AG08395 (cell line): ENCODE data around the gene SPATC1L.
"Not testable (repeated sequence)": the region's sequence is repeated elsewhere in the genome, so short reads cannot be mapped to it uniquely, and the experiment has no call there.

Source experiments
- DNase-seq: peaks from one replicate; pipeline ENCODE4 v3.0.0; 2012; ENCODE audit warnings: mixed read lengths, low spot score

SPATC1L gene

GRCh38 chr21:46183337-46183909 is 836 bp downstream of the SPATC1L start:
- DNase-seq, result not testable (repeated sequence)

GRCh38 chr21:46182548-46183336 is 1.5 kb downstream of the SPATC1L start:
- peak; percentile 13 for DNase-seq

- DNase-seq, result no peak
These were observed 2.2 kb downstream of the SPATC1L start for GRCh38 chr21:46181953-46182547.

GRCh38 chr21:46181436-46181835 is 2.8 kb downstream of the SPATC1L start:
- DNase-seq, result no peak

- no peak for DNase-seq
These were observed 3.4 kb downstream of the SPATC1L start for GRCh38 chr21:46180778-46181391.

GRCh38 chr21:46180079-46180722 is 4.1 kb downstream of the SPATC1L start:
- DNase-seq, result no peak

- DNase-seq, result no peak
These were observed 4.6 kb downstream of the SPATC1L start for GRCh38 chr21:46179708-46180078.

GRCh38 chr21:46178961-46179360 is 5.3 kb downstream of the SPATC1L start:
- no peak for DNase-seq

GRCh38 chr21:46176443-46177129 is 7.7 kb downstream of the SPATC1L start:
- not testable (repeated sequence) for DNase-seq

GRCh38 chr21:46173573-46173972 is 10.7 kb downstream of the SPATC1L start:
- no peak for DNase-seq

GRCh38 chr21:46172863-46173528 is 11.3 kb downstream of the SPATC1L start:
- DNase-seq, result no peak

GRCh38 chr21:46171996-46172862 is 12.0 kb downstream of the SPATC1L start:
- no peak for DNase-seq

GRCh38 chr21:46171585-46171984 is 12.7 kb downstream of the SPATC1L start:
- no peak for DNase-seq

GRCh38 chr21:46170436-46171193 is 13.6 kb downstream of the SPATC1L start:
- DNase-seq, result not testable (repeated sequence)

GRCh38 chr21:46168659-46169386 is 15.4 kb downstream of the SPATC1L start:
- DNase-seq, result no peak

GRCh38 chr21:46168238-46168637 is 16.0 kb downstream of the SPATC1L start:
- DNase-seq, result no peak

- no peak for DNase-seq
These were observed 19.2 kb downstream of the SPATC1L start for GRCh38 chr21:46165098-46165497.

GRCh38 chr21:46163380-46163779 is 20.9 kb downstream of the SPATC1L start:
- no peak for DNase-seq
